Esophagus squamous epithelium (tissue), 4 donors: ENCODE results near the gene RBAK.

Source experiments
- CTCF ChIP-seq, 6 experiments: fragments of 450-650 bp in 4 of 6; fragments of 200-600 bp in 2 of 6; sonication (generic) in 2 of 6; IDR thresholded peaks; one replicate each; pipeline ENCODE4 v1.5.1; 2016 to 2019; ENCODE audit warnings: antibody characterized with exemption in 6 of 6, mild to moderate bottlenecking in 4 of 6, moderate library complexity in 4 of 6
- POLR2A ChIP-seq, 4 donors: fragments of 450-650 bp; IDR thresholded peaks; one replicate each; pipeline ENCODE4 v1.6.1; 2017; ENCODE audit warnings: antibody characterized with exemption in 4 of 4, mild to moderate bottlenecking in 4 of 4, moderate library complexity in 3 of 4

DNA sequence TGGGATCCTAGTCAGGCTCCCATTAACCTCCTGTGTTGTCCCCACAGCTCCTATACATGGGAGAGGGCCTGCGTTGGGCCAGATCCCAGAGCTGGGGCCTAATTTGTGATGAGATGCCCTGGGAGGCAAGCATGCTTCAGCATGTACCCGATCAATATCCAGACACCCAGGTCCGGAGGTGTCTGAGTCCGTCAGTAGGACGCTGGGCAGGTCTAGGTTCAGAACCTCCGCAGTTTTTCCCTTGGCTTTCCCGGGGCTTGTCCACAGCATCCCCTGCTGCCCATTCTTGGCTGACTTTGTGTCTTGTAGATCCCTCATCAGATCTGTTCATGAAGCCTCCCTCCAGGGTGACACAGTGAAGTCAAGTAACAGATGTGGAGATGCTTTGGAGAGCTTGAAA, 32.7 kb upstream of the RBAK start:
- TF ChIP-seq CTCF (IDR thresholded peaks at IDR 0.05) (no peak), POLR2A (IDR thresholded peaks at IDR 0.05) (no peak)
